ENCODE measurements around the gene HOXC12.

The HOXC12 gene

DNA sequence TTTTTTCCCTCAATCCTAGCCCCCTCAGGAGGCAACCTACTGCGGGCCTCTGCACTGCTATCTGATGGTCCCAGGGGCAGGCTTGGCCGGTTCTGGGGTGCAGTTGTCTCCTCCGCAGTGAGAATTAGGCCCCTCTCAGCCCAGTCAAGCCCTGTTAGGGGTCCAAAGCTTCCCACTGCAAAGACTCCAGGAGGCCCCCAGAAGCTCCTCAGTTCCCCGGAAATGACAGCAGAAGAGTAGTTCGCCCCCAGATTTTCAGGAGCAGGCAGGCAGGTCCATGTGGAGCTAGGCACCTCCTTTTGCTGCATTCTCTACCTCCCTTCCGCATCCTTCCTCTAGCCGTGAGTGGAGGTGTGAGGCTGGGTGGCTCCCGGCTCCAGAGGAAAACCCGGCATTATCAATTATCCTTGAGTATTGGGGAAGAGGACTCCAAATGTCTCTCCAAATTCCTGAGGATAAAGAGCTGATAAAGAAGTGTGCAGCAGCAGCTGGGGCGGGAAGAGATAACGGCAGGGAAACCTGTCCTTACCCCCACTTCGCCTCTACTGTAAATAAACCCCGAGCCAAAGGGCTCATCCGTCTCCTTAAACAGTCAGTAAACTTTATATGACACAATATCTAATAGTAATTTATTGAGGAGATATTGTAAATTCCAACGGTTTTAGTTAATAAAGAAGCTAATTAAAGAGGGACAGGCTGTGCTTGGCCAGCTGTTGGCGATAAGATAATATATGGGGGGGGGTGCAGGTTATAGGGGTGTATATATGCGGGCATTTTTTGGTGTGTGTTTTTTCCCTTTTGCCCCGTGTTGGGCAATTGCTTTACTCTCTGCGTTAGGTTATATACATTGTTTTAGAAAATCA lies 641 bp upstream of the HOXC12 start:
- intact Hi-C loops (cut with DNase I) = no loop called here

GRCh38 chr12:53955036-53955775 lies 503 bp downstream of the HOXC12 start:
- intact Hi-C loops (cut with DNase I) = no loop called here
- DNase-seq = no peak

More for the DNA sequence above, 641 bp upstream of the HOXC12 start:
- DNase-seq = no peak

GRCh38 chr12:53955776-53956250 lies 1.1 kb downstream of the HOXC12 start:
- no peak for DNase-seq
- intact Hi-C loops (cut with DNase I) = no loop called here

DNA sequence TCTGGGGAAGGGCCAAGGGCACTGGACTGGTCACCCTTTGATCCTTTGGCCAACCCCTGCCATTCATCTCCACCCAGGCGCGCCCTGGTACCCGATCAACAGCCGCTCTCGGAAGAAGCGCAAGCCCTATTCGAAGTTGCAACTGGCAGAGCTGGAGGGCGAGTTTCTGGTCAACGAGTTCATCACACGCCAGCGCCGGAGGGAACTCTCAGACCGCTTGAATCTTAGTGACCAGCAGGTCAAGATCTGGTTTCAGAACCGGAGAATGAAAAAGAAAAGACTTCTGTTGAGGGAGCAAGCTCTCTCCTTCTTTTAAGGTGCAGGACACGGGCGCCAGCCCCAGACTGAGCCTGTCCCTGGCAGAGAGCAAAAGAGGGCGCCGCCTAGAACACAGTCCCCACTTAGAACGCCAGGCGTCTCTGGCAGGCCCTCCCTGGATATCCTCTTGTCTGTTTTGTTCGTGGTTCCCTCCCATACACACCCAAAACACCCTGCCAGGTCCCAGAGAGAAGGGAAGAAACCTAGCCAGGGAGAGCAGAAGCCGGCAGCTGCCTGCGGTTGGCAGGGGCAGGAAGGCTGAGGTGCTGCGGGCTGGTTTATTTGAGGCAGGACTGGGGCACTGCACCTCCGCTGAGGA lies 1.7 kb downstream of the HOXC12 start:
- intact Hi-C loops (cut with DNase I) = no loop called here
- no peak for DNase-seq

DNA sequence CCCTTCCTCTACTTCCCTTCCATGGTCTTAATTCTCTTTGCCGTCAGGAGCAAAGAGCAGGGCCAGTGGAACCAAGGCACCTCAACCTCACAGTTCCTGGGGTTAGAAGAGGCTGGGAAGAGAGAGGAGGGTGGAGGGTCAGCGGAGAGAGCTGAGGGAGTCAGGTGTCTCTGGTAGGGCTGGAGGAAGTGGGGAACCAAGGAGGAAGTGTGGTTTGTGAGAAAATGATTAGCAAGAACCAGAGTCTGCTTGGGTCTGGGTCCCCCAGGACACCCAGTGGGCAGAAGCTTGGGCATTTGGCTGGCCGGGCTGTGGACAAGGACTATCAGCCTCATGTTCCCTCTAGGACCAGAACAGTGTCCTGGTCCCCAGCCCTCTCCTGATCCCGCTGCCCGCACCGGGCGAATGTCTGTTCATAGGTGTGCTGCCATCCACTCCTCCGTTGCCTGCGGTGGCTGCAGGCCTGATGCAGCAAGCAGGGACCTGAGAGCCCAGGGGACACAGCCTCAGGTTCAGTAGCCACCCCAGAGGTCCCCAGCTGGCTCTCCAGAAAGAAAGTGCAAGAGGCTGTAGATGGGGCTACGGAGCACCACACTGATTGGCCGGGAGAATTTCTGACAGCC lies 2.3 kb downstream of the HOXC12 start:
- intact Hi-C loops (cut with DNase I) = no loop called here

GRCh38 chr12:53958128-53958527 lies 3.4 kb downstream of the HOXC12 start:
- intact Hi-C loops (cut with DNase I) = no loop called here

More for the DNA sequence above, 2.3 kb downstream of the HOXC12 start:
- DNase-seq = no peak

GRCh38 chr12:53959314-53959713 lies 4.6 kb downstream of the HOXC12 start:
- no peak for DNase-seq
- intact Hi-C loops (cut with DNase I) = no loop called here

More at GRCh38 chr12:53958128-53958527, 3.4 kb downstream of the HOXC12 start:
- DNase-seq = no peak

DNA sequence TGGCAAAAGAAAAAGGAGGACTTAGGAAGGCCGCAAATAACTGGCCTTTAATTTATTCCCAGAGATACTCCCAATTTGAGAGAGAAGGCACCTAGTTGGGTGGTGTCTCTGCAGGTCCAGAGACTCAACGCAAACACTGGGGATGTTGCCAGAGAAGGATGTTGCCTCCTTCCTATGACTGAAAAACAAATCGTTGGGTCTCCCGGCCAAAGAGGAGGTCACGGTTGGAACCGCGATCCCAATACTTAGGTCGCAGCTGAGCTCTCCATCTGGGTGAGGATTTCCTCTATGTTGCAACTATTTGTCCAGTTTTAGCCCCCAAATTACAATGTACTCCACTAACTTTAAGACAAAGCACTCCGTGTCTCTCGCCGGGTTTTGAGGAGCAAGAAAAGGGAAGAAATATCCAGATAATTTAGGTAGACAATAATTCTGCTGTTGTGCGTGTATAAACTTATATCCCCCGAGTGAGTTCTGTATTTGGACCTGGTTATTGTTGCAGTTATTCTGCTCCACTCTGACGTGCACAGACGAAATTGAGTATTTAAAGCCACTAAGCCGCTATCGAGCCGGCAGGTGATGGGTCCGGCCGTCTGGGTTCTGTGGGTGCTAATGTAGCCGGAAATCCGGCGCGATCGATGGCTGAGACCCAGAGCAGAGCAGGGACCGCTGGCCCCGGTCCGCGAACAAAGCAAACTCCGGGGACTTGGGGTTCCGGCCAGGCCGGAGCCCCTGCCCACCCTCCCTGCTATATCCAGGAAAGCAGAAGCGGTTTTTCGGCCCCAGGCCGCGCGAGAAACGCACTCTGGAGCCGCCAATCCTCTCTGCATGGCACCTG lies 5.7 kb downstream of the HOXC12 start:
- intact Hi-C loops (cut with DNase I) = no loop called here
- no peak for DNase-seq

GRCh38 chr12:53961025-53961761 lies 6.5 kb downstream of the HOXC12 start:
- intact Hi-C loops (cut with DNase I) = no loop called here
- peak in 1 of 42 donors; percentile 5 for DNase-seq

DNA sequence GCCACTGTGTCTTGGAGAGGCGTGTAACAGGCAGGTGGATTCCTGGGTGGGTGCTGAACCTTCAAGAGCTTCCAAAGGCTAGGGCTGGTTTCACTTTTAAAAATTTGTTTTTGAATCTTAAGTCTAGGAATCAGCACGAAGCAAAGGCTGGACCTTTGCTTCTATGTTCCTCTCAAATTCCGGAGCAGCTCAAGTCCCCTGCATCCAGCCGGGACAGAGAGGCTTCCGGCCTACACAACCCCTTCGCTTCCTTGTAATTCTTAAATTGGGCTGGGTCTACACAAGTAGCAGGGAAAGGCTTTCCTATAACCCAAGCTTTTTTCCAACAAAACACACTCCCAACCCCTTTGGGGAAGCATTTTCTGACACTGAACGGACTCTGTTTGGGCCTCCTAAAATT lies 8.3 kb downstream of the HOXC12 start:
- no peak for DNase-seq
- intact Hi-C loops (cut with DNase I) = no loop called here

- DNase-seq = peak in 1 of 42 donors; percentile 24
- intact Hi-C loops (cut with DNase I) = no loop called here
These were observed 9.0 kb downstream of the HOXC12 start for GRCh38 chr12:53963434-53964314.

GRCh38 chr12:53964315-53964713 lies 9.6 kb downstream of the HOXC12 start:
- intact Hi-C loops (cut with DNase I) = no loop called here
- DNase-seq = no peak

- DNase-seq = no peak
- intact Hi-C loops (cut with DNase I) = no loop called here
These were observed 10.8 kb downstream of the HOXC12 start for GRCh38 chr12:53965281-53966084.

DNA sequence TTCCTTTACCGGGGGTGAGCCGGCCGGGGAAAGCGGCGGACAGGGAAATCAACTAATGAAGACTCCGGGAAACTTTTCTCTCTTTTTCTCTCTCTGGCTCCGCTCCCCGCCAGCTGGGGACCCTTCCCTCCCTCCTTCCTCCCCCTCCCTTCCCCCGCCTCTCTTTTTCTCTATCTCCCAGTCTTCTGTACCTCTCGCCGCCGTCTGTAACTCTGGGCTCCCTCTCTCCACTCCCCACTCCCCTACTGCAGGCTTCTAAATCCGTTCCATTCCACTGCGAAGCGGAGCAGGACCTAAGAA lies 11.3 kb downstream of the HOXC12 start:
- DNase-seq = no peak

GRCh38 chr12:53966385-53967133 lies 11.9 kb downstream of the HOXC12 start:
- intact Hi-C loops (cut with DNase I) = no loop called here
- DNase-seq = no peak

More for the DNA sequence above, 11.3 kb downstream of the HOXC12 start:
- intact Hi-C loops (cut with DNase I) = no loop called here
